OCI-LY1 (cell line): ENCODE measurements around the gene SKAP1.

Experiments
- CTCF ChIP-seq: fragments of 200-600 bp; sonication (generic), shearing (Covaris generic); IDR thresholded peaks from 2 replicates; pipeline ENCODE4 v1.5.1; 2017; ENCODE audit warnings: mild to moderate bottlenecking, antibody characterized with exemption, low read length, moderate library complexity, mixed read lengths
- EZH2 ChIP-seq: fragments of 200-600 bp; sonication (generic), shearing (Covaris generic); IDR thresholded peaks from 2 replicates; pipeline ENCODE4 v1.8.0; 2017; ENCODE audit warnings: borderline replicate concordance, mixed run types, mild to moderate bottlenecking, antibody characterized with exemption, low read length, moderate library complexity, mixed read lengths

- TF ChIP-seq CTCF: no peak
- TF ChIP-seq EZH2: no peak
These were observed 3.9 kb downstream of the SKAP1 start for GRCh38 chr17:48426019-48426665.
